ENCODE data around the gene PCYOX1L.

- no peak for TF ChIP-seq CTCF (conservative IDR thresholded peaks at IDR 0.05 in 1 of 2, IDR thresholded peaks at IDR 0.05 in 1 of 2; ENCODE audit: low read depth in 1 of 2, low read length in 2 of 2)
- TF ChIP-seq EZH2 (IDR thresholded peaks at IDR 0.05; ENCODE audit: low read length, missing control alignments): no peak
Measured at GRCh38 chr5:149408252-149409099, 50.6 kb downstream of the PCYOX1L start.

All from fibroblast of lung (primary cell).